Keratinocyte (primary cell): Measurements from ENCODE around the gene ADAMTS2. TPM values are rescaled to one million over a fixed set of nuclear protein-coding genes. Genes with fewer than 3 reads are reported as not detected.

Source experiments
- DNase-seq: peaks from one replicate; pipeline ENCODE4 v3.0.0-alpha.2; 2011; ENCODE audit warnings: low read depth, missing footprints, low spot score
- FAIRE-seq: peaks from 2 replicates; lab custom pipeline; 2011; peaks lifted over from hg19 to GRCh38; lab: Jason Lieb, UNC
- H2AFZ ChIP-seq: 2 replicates; pipeline ENCODE4 v1.6.0; 2012; ENCODE audit warnings: low read length, control low read depth, inconsistent platforms; ENCODE audit not compliant: control insufficient read depth
- H3K27ac ChIP-seq: 2 replicates; pipeline ENCODE4 v1.5.1; 2011; ENCODE audit warnings: low read length; ENCODE audit not compliant: control insufficient read depth, insufficient read depth
- H3K27me3 ChIP-seq: 3 replicates; pipeline ENCODE4 v1.6.0; 2011; ENCODE audit warnings: low read length; ENCODE audit not compliant: control insufficient read depth, insufficient read depth; ENCODE audit errors: extremely low read depth
- H3K36me3 ChIP-seq, 2 experiments: 2 replicates in 1 of 2; 3 replicates in 1 of 2; pipeline ENCODE4 v1.5.1; 2011; ENCODE audit warnings: low read length in 2 of 2, mild to moderate bottlenecking in 1 of 2; ENCODE audit not compliant: control insufficient read depth in 2 of 2, insufficient read depth in 2 of 2; ENCODE audit errors: extremely low read depth in 1 of 2
- H3K4me1 ChIP-seq: 3 replicates; pipeline ENCODE4 v1.5.1; 2011; ENCODE audit warnings: low read length; ENCODE audit not compliant: control insufficient read depth, insufficient read depth; ENCODE audit errors: extremely low read depth
- H3K4me2 ChIP-seq: 3 replicates; pipeline ENCODE4 v1.6.0; 2011; ENCODE audit warnings: low read depth, low read length; ENCODE audit not compliant: control insufficient read depth, insufficient read depth; ENCODE audit errors: extremely low read depth
- H3K4me3 ChIP-seq, 3 experiments: fragments of 200-600 bp in 1 of 3; sonication (generic) in 1 of 3; 2 replicates in 2 of 3; 3 replicates in 1 of 3; pipeline ENCODE4 v1.5.1; 2011 to 2016; ENCODE audit warnings: low read length in 3 of 3, mild to moderate bottlenecking in 3 of 3, control low read depth in 2 of 3, inconsistent platforms in 1 of 3, low read depth in 1 of 3, mixed read lengths in 1 of 3, mixed run types in 1 of 3, moderate library complexity in 1 of 3; ENCODE audit not compliant: control insufficient read depth in 2 of 3, insufficient read depth in 2 of 3; ENCODE audit errors: extremely low read depth in 1 of 3
- H3K79me2 ChIP-seq: 2 replicates; pipeline ENCODE4 v1.6.0; 2012; ENCODE audit warnings: low read length; ENCODE audit not compliant: control insufficient read depth, insufficient read depth
- H3K9ac ChIP-seq: 3 replicates; pipeline ENCODE4 v1.6.0; 2011; ENCODE audit warnings: low read length; ENCODE audit not compliant: control insufficient read depth, insufficient read depth; ENCODE audit errors: extremely low read depth
- H3K9me1 ChIP-seq: 3 replicates; pipeline ENCODE4 v1.6.0; 2011; ENCODE audit warnings: low read length; ENCODE audit not compliant: control insufficient read depth, insufficient read depth; ENCODE audit errors: extremely low read depth
- H3K9me3 ChIP-seq: 2 replicates; pipeline ENCODE4 v1.5.1; 2012; ENCODE audit warnings: low read depth, low read length; ENCODE audit not compliant: control insufficient read depth
- H4K20me1 ChIP-seq: 3 replicates; pipeline ENCODE4 v1.6.0; 2011; ENCODE audit warnings: low read length; ENCODE audit not compliant: control insufficient read depth, insufficient read depth; ENCODE audit errors: extremely low read depth
- CTCF ChIP-seq, 3 experiments: IDR thresholded peaks in 1 of 3; conservative IDR thresholded peaks in 1 of 3; optimal IDR thresholded peaks in 1 of 3; 2 replicates in 2 of 3; 3 replicates in 1 of 3; pipeline versions ENCODE3 to v1.5.1; 2011; ENCODE audit warnings: low read length in 3 of 3, mild to moderate bottlenecking in 3 of 3, moderate library complexity in 2 of 3, control low read depth in 1 of 3, inconsistent platforms in 1 of 3; ENCODE audit not compliant: insufficient read depth in 2 of 3; ENCODE audit errors: extremely low read depth in 1 of 3
- EZH2 ChIP-seq: IDR thresholded peaks from one replicate; pipeline ENCODE4 v1.6.1; 2012; ENCODE audit warnings: inconsistent platforms, mild to moderate bottlenecking, low read length, moderate library complexity
- dilution Hi-C: fragments of 300-500 bp; cut with MboI; formaldehyde crosslinking; loops from one replicate; pipeline ENCODE4 v1.7.0; 2020; ENCODE audit warnings: low sequenced_read_pairs; ENCODE audit not compliant: extremely low pct_ligation_motif_present
- polyA plus RNA-seq, 5 experiments: library from polyadenylated mRNA; depleted of rRNA in 3 of 5; stranded (reverse) in 3 of 5; stranded (forward) in 1 of 5; unstranded in 1 of 5; fragments of >200 nt; gene quantifications; 1 replicate in 1 of 5; 2 replicates in 3 of 5; 3 replicates in 1 of 5; pipeline versions ENCODE4 v1.2.1 to v1.2.3, GENCODE V29; 2011 to 2012; ENCODE audit warnings: missing spikeins in 2 of 5, low read depth in 1 of 5, low replicate concordance in 1 of 5

ADAMTS2 gene
- polyA plus RNA-seq, 1 donor (not counting 4 experiments of a cell fraction or from before 2014, with no cell fraction given) = not detected

- no peaks in the 10 kb centered on the region for H3K79me2 ChIP-seq
- TF ChIP-seq CTCF (optimal IDR thresholded peaks at IDR 0.05 in 1 of 3, IDR thresholded peaks at IDR 0.05 in 1 of 3, conservative IDR thresholded peaks at IDR 0.05 in 1 of 3; ENCODE audit: extremely low read depth in 1 of 3, insufficient read depth in 2 of 3, low read length in 3 of 3) (no peak), EZH2 (no peak)
- H3K27me3 ChIP-seq = no peaks in the 10 kb centered on the region
- H3K9ac ChIP-seq = no peak overlapping the region
- no peaks in the 10 kb centered on the region for H3K9me1 ChIP-seq
- no peaks in the 10 kb centered on the region for H3K36me3 ChIP-seq
- H4K20me1 ChIP-seq = no peaks in the 10 kb centered on the region
- dilution Hi-C loops = no loop called here
- H3K4me3 ChIP-seq = no peak overlapping the region
- no peak for DNase-seq
- no peak overlapping the region for H3K4me2 ChIP-seq
- H3K9me3 ChIP-seq = peaks cover 3% of the 10 kb centered on the region
- H3K4me1 ChIP-seq = no peaks in the 10 kb centered on the region
- no peak overlapping the region for H3K27ac ChIP-seq
- no peak for FAIRE-seq
- no peak overlapping the region for H2AFZ ChIP-seq
These were observed 207.4 kb downstream of the ADAMTS2 start for GRCh38 chr5:179137643-179138567.

GRCh38 chr5:179137016-179137642 lies 208.1 kb downstream of the ADAMTS2 start:
- H3K9me3 ChIP-seq = peaks cover 7% of the 10 kb centered on the region
- H3K4me3 ChIP-seq = no peak overlapping the region
- no peak overlapping the region for H3K9ac ChIP-seq
- no peak overlapping the region for H3K27ac ChIP-seq
- no peaks in the 10 kb centered on the region for H3K4me1 ChIP-seq
- no peaks in the 10 kb centered on the region for H3K9me1 ChIP-seq
- no peak for DNase-seq
- no peak overlapping the region for H2AFZ ChIP-seq
- no peak for TF ChIP-seq CTCF (optimal IDR thresholded peaks at IDR 0.05 in 1 of 3, IDR thresholded peaks at IDR 0.05 in 1 of 3, conservative IDR thresholded peaks at IDR 0.05 in 1 of 3; ENCODE audit: extremely low read depth in 1 of 3, insufficient read depth in 2 of 3, low read length in 3 of 3)
- TF ChIP-seq EZH2 = no peak
- H4K20me1 ChIP-seq = no peaks in the 10 kb centered on the region
- H3K36me3 ChIP-seq = no peaks in the 10 kb centered on the region
- no peak overlapping the region for H3K4me2 ChIP-seq
- FAIRE-seq = no peak
- no peaks in the 10 kb centered on the region for H3K27me3 ChIP-seq
- no peaks in the 10 kb centered on the region for H3K79me2 ChIP-seq
- dilution Hi-C loops = no loop called here
